NCI-H128 (cell line): ENCODE measurements around the gene PRDM4.

Experiments used
- DNase-seq: peaks from one replicate; lab custom pipeline; 2025; ENCODE audit not compliant: unreplicated experiment; lab: John Stamatoyannopoulos, UW

Gene PRDM4, protein sequence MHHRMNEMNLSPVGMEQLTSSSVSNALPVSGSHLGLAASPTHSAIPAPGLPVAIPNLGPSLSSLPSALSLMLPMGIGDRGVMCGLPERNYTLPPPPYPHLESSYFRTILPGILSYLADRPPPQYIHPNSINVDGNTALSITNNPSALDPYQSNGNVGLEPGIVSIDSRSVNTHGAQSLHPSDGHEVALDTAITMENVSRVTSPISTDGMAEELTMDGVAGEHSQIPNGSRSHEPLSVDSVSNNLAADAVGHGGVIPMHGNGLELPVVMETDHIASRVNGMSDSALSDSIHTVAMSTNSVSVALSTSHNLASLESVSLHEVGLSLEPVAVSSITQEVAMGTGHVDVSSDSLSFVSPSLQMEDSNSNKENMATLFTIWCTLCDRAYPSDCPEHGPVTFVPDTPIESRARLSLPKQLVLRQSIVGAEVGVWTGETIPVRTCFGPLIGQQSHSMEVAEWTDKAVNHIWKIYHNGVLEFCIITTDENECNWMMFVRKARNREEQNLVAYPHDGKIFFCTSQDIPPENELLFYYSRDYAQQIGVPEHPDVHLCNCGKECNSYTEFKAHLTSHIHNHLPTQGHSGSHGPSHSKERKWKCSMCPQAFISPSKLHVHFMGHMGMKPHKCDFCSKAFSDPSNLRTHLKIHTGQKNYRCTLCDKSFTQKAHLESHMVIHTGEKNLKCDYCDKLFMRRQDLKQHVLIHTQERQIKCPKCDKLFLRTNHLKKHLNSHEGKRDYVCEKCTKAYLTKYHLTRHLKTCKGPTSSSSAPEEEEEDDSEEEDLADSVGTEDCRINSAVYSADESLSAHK

DNA sequence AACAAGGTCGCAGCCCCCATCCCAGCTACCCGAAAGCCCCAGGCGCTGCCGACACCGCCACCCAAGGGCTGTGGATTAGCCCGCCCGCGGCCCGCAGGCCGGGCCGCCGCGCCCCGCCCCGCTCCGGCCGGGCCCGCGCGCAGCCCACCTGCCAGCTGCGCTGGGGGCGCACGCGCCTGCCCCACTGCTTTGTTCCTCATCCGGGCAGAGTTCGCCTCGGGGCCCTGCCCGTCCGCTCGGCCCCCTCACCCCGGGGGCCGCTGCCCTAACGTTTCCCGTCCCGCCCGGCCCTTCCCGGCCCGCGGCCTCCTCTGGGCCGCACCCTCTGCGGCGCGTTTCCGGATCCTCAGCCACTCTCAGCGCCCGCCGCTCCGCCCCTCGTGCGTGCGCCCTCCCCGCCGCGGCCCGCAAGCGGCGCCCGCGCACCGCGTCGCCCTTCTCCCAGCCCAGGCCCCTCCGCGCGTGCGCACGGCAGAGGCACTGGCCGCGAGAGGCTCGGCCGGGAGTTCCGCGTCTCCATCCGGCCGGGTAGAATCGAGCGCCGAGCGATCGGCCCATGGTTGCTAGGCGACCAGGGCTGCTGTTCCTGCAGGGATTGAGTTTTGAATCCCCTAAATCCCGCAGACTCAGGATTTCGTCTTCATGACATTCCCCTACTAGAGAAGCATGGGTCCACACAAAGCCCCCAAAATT lies at the start of gene PRDM4:
Gene PRDM4, minus strand, starts transcription at position 329 of the 693 bp plus-strand sequence. CDS start 622 bp downstream, outside the sequence.
- peak; percentile 93 for DNase-seq

DNA sequence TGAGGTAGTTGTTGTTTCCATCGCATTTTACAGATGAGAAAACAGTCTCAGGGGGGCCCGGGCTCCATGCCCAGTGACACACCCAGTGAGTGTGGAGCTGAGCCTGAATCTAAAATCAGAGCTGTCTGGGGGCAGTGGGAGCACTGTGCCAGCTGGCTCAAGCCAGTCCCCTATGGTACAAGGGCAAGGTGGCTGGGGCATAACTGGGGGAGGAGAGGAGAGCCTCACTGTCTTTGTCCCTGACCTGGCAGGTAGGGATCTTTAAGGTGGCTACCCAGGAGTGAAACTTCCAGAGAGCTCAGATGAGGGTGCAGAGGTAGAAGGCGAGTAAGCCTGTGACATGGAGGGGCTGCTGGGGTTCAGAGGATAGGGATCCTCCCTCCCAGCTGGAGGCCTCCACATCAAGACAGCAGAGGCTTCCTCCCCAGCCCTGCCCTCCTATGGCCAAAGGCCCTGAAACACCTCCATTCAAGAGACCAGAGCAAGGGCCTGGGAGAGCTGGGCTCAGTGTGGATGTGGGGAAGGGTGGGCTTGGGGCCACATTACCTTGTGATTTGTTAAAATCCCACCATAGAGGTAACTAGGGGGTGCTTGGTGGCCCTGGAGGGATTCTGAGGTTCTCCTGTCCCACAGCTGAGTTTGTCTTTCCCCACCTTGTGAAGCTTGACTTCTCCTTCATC lies 46.7 kb upstream of the PRDM4 start:
- no peak for DNase-seq

DNA sequence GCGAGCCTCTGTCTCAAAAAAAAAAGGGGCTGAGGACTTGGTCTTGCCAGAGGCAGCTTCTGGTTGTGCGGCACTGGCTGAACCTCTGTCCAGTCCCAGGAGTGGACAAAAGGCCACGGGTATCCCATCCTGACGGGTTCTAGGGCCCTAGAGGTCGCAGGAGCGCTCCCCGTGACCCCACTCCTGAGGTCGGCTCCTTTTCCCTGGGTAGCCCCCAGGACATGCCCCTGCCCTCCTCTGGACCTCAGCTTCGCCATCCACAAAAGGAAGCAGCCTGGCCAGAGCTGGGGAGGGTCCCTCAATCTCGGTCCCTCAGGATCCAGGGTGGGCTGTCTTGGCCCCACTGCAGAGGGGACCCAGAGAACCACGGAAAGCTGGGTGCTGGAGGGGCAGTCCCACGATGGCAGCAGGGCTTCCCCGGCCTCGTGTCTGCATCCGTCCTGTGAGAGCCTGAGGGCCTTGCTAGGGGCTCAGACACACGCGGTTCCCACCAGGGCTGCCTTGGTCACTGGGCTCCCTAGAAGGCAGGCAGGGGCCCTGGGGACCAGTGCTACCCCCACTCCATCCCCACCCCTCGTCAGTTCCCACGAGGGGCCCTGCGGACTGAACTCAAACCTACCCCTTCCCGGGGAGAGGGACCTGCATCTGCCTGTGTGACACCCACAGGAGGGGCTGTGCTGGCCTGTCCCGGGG lies 44.7 kb upstream of the PRDM4 start:
- DNase-seq = no peak

DNA sequence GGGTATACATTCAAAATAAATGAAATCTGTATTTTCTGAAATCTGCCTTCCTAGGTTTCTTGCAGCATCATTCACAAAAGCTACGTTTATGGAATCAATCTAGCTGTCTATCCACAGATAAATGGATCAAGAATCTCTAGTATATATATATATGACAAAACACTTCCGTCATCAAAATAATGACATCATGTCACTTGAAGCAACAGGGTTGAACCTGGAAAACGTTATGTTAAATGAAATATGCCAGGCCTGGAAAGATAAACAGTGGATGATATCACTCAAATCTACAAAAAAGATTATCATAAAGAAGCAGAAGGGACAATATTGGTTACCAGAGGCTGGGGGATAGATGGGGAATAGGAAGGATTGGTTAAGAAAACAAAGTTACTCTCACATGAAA lies 42.2 kb upstream of the PRDM4 start:
- DNase-seq = no peak

DNA sequence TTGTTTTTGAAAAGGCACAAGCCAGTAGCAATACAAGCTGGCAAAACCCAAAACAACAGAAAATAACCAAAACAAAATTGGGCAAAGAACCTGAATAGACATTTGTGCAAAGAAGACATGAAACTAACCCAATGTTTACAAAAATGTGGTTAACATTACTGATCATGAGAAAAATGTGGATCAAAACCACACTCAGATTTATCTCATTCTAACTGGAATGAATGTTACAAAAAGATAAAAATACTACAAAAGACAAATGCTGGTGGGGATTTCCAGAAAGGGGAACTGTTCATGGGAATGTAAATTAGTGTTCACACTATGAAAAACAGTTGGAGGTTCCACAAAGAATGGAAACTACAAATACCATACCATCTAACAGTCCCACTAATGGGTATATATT lies 40.2 kb upstream of the PRDM4 start:
- no peak for DNase-seq

DNA sequence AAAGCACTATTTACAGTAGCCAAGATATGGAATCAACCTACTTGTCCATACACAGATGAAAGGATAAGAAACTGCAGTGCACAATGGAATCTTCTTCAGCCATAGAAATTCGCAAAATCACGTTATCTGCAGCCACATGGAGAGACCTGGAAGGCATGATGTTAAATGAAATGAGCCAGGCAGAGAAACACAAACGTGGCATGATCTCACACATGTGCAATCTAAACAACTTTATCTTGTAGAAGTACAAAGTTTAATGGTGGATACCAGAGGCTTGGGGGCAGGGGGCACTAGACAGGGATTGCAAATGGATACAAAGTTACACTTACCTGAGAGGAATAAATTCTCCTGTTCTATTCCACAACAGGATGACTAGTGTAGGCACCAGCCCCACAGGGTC lies 37.6 kb upstream of the PRDM4 start:
- no peak for DNase-seq

DNA sequence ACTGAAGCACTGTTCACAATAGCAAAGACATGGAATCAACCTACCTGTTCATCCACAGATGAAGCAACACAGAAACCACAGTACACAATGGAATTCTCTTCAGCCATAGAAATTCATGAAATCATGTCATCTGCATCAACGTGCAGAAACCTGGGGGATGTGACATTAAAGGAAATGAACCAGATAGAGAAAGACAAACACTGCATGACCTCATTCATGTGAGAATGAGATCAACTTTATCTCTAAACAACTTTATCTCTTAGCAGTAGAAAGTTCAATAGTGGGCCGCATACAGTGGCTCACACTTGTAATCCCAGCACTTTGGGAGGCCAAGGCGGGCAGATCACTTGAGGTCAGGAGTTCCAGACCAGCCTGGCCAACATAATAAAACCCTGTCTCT lies 33.5 kb upstream of the PRDM4 start:
- no peak for DNase-seq

DNA sequence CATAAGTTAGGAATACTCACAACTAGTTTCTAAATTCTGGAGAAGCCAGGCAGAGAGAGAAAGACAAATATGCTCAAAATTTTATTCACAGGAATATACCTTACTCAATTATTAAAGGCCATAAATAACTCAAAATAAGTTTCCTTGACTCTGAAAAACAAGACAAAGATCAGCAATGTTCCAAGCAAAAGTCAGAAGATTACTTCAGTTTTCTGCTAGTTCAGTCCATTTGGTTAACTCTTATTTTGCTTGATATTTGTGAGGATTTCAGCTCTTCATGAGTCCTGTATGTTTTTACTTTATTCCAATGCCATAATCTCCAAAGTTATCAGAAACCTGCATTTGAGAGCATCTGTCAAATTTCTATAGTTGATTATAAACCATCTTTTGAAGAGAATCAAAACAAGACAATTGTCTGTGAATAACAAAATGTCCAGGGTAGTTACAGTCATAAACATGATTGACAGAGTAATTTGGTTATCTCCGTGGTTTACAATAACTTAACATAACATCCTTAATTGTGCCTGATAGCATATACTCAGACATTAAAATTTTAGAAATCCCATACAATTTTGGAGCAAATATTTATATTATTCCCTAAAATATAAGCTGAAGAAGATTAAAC lies 30.6 kb upstream of the PRDM4 start:
- no peak for DNase-seq

DNA sequence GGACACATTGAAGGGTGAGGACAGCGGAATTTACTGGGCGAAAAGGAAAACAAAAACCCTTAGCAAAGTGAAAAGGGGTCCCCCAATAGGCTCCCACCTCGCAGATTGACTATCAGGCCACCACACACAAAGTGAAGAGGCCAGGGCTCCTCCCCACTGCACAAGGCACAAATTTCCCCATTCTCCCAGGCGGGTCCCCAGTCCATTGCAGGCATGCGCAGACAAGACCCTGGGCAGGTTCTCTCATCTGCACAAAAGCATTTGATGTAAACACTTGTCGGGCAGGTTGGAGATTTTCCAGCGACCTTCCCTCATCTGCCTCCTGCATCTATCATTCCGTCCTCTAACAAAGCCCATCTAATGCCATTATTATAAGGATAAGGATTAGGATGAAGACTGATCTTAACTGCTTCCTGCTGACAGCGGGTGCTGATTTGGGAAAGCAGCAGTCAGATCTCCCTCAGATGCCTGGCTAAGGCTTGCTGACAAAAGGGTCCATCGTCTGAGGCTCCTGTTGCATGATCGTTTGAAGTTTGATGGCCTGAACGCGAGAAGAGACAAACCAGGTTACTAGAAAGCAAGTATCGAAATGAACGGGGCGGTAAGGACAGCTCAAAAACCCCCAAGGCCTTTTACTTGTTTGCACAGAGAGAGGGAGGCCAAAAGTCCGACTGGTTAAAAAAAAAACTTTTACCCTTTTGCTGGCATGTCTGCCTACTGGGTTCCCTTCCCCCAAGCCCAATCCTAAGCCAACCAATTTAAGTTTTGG lies 27.9 kb upstream of the PRDM4 start:
- no peak for DNase-seq

DNA sequence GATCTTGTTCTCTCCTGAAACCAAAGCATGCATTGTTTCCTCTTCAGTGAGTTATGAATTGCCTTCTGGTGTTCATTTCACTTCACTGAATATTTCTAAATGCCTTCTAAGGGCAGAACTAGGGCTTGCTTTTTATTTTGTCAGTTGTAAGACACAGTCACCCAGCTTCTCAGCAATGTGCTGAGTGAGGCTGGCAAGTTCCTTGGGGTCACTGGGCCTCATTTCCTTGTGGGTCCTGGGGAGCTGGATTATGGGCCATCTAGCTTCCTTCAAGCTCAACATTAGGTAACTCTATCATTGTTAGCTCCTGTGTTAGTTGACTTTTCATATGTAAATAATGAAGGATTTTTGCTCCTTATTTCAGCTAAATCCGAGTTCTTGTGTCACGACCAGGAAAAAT lies 27.3 kb upstream of the PRDM4 start:
- no peak for DNase-seq

DNA sequence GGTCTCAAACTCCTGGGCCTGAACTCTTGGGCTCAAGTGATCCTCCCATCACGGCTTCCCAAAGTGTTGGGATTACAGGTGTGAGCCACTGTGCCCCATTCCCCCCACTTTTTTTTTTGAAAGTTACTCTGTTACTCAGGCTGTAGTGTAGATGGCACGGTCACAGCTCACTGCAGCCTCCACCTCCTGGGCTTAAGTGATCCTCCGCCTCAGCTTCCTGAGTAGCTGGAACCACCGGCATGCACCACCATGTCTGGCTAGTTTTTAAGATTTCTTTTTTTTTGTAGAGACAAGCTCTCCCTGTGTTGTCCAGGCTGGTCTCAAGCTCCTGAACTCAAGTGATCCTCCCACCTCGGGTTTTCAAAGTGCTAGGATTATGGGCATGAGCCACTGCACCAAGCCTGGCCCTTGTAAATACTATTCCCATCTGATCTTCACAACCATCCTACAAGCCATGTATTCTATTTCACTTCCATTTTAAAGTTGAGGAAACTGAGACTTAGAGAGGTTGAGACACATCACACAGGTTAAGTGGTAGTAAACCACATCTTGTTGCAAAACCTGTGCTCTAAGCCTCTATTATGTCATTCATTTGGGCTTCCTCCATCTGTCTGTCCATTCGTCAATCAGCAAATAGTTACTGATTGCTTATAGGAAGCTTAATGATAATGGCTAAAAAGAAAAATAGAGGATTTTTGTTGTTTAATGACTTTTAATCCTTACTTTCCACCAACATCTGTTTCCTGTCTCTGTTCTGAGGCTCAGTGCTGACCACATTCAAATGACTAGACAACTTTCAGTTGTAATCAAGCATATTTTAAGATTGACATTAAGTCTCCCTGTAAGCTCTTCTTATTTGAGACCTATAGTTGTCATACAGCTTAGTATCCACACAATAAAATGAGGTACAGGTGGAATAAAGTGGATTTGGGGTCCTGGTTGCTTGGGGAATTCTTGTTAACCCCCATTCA lies 22.8 kb upstream of the PRDM4 start:
- no peak for DNase-seq

DNA sequence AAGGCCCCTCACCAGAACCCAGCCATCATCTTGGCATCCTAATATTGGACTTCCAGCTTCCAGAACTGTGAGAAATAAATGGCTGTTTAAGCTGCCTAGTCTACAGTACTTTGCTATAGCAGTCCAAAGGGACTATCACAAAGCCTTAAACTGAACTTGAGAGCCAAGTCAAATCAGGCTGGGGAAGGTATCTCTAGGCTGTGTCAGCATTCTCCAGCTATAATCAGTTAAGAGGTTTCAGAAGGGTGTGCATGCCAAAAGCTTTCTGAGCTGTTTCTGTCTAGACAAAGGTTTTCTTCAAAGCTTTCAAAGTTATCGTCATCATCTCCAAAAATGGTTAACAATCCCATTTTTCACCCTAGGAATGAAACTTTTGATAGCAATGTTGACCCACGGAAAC lies 21.1 kb upstream of the PRDM4 start:
- DNase-seq = no peak

DNA sequence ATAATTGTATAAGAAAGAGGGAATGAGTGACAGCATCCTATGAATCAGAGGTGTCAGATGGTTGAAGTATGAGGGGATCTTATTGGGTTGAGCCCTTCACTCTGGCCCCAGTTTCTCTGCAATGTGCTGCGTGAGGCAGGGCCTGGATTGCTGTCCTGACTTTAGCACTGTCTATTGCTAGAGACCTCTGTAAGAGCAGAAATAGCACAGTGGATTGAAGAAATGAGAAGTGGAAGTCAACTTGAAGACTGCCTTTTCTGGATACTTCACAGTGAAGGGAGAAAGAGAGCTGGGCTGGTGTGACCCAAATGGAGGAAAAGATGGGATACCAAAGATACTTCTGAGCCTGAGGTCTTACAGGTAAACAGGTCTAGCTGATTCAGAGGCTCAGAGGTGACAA lies 19.4 kb upstream of the PRDM4 start:
- no peak for DNase-seq

DNA sequence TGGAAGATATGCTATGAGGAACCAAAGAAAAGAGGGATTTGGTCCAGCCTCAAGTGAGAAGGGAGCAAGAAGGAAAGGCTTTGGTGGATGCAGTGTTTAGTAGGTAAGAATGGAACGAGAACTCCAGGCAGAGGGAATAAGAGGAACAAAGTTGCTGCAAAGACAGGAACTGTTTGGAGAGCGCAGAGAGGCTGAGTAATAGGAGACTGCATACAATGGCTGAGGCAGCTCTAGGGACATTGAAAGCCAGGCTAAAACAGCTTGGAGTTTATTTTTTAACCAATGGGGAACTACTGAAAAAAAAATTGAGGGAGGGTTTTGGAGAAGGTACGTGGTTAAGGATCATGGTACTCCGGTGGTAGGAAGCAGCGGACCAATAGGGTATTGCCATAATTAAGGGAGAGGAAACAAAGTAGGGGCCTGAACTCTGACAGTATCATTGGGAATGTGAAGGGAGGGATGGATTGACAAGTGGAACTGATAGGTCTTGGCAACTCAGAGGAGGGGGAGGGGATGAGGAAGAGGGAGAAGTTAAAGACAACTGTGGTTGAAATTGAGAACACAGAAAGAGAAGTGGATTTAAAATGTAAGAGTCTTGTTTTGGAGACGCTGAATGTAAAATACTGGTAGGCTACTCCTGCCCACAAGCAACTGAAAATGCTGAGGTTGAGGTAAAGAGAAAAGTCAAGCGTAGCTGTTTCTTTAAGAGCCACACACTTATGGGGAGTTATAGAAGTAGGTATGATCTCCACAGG lies 18.3 kb upstream of the PRDM4 start:
- DNase-seq = no peak

DNA sequence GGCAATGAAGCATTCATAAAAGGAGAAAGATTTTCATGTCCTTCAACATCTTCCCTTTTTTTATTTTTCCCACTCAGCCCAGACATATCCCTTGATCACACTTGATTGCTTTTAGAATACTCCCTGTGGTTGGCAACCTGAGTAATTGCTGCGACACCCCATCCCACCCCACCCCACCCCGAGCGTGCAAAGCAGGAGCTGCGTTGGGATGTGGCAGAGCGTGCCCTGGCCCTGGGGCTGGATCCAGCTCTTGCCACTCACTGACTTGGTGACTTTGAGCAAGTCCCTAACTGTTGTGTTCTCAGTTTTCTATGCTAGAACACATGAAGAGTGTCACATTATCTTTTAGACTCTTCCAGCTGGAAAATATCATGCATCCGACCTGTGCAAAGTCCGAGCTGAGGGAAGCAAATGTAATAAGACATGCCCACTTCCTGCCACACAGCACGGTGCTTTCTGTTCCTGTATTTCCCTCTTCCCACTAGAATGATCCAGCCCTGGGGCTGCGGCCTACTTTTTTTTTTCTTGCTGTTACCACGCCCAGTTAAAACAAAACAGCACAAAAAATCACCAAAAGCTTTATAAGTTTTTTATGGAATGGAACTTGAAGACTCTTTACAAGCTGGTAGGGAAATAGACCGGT lies 17.6 kb upstream of the PRDM4 start:
- no peak for DNase-seq

DNA sequence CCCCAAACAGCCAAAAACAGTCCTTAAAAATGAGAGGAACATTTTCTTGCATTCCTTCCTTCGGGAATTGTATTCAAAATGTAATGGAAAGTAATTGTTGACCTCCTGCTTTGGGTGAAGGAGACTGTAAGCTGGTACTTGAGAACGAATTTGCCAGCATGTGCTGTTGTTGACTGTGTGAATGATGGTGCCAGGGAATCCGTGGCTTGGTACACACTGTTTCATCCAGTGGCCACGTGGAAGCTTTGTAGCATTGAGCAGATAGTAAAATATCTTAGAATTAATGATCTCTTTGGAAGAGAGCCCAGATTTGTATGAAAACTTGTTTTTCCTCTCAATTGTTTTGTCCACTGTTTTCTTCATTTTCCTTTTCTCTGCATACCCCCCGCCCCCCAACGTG lies 15.2 kb upstream of the PRDM4 start:
- no peak for DNase-seq

DNA sequence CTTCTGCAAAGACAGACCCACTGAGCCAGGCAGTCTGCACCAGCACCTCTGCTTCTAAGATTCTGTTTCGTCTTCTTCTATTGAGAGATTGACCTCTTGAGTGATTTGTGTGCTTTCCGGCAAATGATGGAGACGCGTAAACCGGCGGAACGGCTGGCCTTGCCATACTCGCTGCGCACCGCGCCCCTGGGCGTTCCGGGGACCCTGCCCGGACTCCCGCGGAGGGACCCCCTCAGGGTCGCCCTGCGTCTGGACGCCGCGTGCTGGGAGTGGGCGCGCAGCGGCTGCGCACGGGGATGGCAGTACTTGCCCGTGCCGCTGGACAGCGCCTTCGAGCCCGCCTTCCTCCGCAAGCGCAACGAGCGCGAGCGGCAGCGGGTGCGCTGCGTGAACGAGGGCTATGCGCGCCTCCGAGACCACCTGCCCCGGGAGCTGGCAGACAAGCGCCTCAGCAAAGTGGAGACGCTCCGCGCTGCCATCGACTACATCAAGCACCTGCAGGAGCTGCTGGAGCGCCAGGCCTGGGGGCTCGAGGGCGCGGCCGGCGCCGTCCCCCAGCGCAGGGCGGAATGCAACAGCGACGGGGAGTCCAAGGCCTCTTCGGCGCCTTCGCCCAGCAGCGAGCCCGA lies 14.3 kb upstream of the PRDM4 start:
- no peak for DNase-seq
